Neural cell (in vitro differentiated cells): ENCODE results near the gene KCNA10. TPM values are rescaled to one million over a fixed set of nuclear protein-coding genes. Genes with fewer than 3 reads are reported as not detected.

Experiments
- H2AFZ ChIP-seq: fragments of 200-600, 300-800 bp; sonication (generic), shearing (Covaris generic); 2 replicates; pipeline ENCODE4 v1.6.0; 2014; ENCODE audit warnings: low read depth, mild to moderate bottlenecking, antibody characterized with exemption, low read length, moderate library complexity
- H3F3A ChIP-seq: fragments of 200-600 bp; shearing (Covaris generic); 2 replicates; pipeline ENCODE4 v1.6.1; 2016; ENCODE audit warnings: mild to moderate bottlenecking, moderate library complexity, mixed read lengths, antibody characterized with exemption, low read length; ENCODE audit not compliant: insufficient read depth, poor library complexity, severe bottlenecking
- H3K27ac ChIP-seq: fragments of 200-600, 300-800 bp; sonication (generic), shearing (Covaris generic); 2 replicates; pipeline ENCODE4 v1.5.1; 2014; ENCODE audit warnings: mild to moderate bottlenecking, low read length, moderate library complexity
- H3K27me3 ChIP-seq: fragments of 300-800, 200-600 bp; sonication (generic), shearing (Covaris generic); 2 replicates; pipeline ENCODE4 v1.6.0; 2014; ENCODE audit warnings: mild to moderate bottlenecking, low read depth, low read length, moderate library complexity; ENCODE audit not compliant: insufficient read depth
- H3K36me3 ChIP-seq: fragments of 300-800, 200-600 bp; sonication (generic), shearing (Covaris generic); 2 replicates; pipeline ENCODE4 v1.5.1; 2014; ENCODE audit warnings: mild to moderate bottlenecking, antibody characterized with exemption, low read length, moderate library complexity; ENCODE audit not compliant: insufficient read depth
- H3K4me2 ChIP-seq: fragments of 300-800, 200-600 bp; sonication (generic), shearing (Covaris generic); 2 replicates; pipeline ENCODE4 v1.6.0; 2014; ENCODE audit warnings: mild to moderate bottlenecking, low read length
- H3K4me3 ChIP-seq: fragments of 300-800, 200-600 bp; sonication (generic), shearing (Covaris generic); 2 replicates; pipeline ENCODE4 v1.5.1; 2014; ENCODE audit warnings: mild to moderate bottlenecking, low read length, moderate library complexity
- H3K79me2 ChIP-seq: fragments of 200-600 bp; shearing (Covaris generic); replicated peaks from 2 replicates; pipeline ENCODE4 v1.6.0; 2014; ENCODE audit warnings: mild to moderate bottlenecking, low read length, moderate library complexity; ENCODE audit not compliant: insufficient read depth
- H3K9ac ChIP-seq: fragments of 300-800, 200-600 bp; sonication (generic), shearing (Covaris generic); 2 replicates; pipeline ENCODE4 v1.6.1; 2016; ENCODE audit warnings: mild to moderate bottlenecking, low read length, mixed read lengths
- H3K9me2 ChIP-seq: fragments of 200-600 bp; shearing (Covaris generic); 2 replicates; pipeline ENCODE4 v1.6.1; 2016; ENCODE audit warnings: mild to moderate bottlenecking, low read length, mixed read lengths; ENCODE audit not compliant: insufficient read depth
- H3K9me3 ChIP-seq: fragments of 200-600, 300-800 bp; sonication (generic), shearing (Covaris generic); 2 replicates; pipeline ENCODE4 v1.6.1; 2016; ENCODE audit warnings: mild to moderate bottlenecking, mixed run types, low read length, moderate library complexity, mixed read lengths
- H4K20me1 ChIP-seq: fragments of 200-600 bp; shearing (Covaris generic); 2 replicates; pipeline ENCODE4 v1.6.1; 2016; ENCODE audit warnings: mild to moderate bottlenecking, mixed run types; ENCODE audit not compliant: insufficient read depth
- CTCF ChIP-seq: fragments of 450-650 bp; IDR thresholded peaks from 2 replicates; pipeline ENCODE4 v1.5.1; 2014; ENCODE audit warnings: antibody characterized with exemption, mild to moderate bottlenecking, moderate library complexity; ENCODE audit not compliant: poor library complexity, severe bottlenecking
- EP300 ChIP-seq: fragments of 450-650 bp; conservative IDR thresholded peaks from 2 replicates; pipeline ENCODE4 v1.6.1; 2014; ENCODE audit warnings: antibody characterized with exemption, mild to moderate bottlenecking, moderate library complexity; ENCODE audit not compliant: poor library complexity, severe bottlenecking
- EZH2 ChIP-seq: fragments of 200-600, 300-800 bp; shearing (Covaris generic), sonication (generic); IDR thresholded peaks from 2 replicates; pipeline ENCODE4 v1.6.1; 2014; ENCODE audit warnings: antibody characterized with exemption, low read length, borderline replicate concordance, mild to moderate bottlenecking; ENCODE audit not compliant: insufficient read depth, poor library complexity, severe bottlenecking
- MXI1 ChIP-seq: fragments of 450-650 bp; conservative IDR thresholded peaks from 2 replicates; pipeline ENCODE4 v1.6.1; 2014; ENCODE audit warnings: antibody characterized with exemption, mild to moderate bottlenecking; ENCODE audit not compliant: poor library complexity, severe bottlenecking
- POLR2AphosphoS5 ChIP-seq: IDR thresholded peaks from 2 replicates; pipeline ENCODE4 v1.6.1; 2012
- RAD21 ChIP-seq: fragments of 450-650 bp; conservative IDR thresholded peaks from 2 replicates; pipeline ENCODE4 v1.6.1; 2014; ENCODE audit warnings: antibody characterized with exemption, mild to moderate bottlenecking, moderate library complexity
- REST ChIP-seq: IDR thresholded peaks from 2 replicates; pipeline ENCODE4 v1.6.1; 2012; ENCODE audit warnings: borderline replicate concordance
- SMC3 ChIP-seq: fragments of 450-650 bp; conservative IDR thresholded peaks from 2 replicates; pipeline ENCODE4 v1.6.1; 2014; ENCODE audit warnings: antibody characterized with exemption, mild to moderate bottlenecking, moderate library complexity; ENCODE audit not compliant: poor library complexity
- TAF1 ChIP-seq: IDR thresholded peaks from 2 replicates; pipeline ENCODE4 v1.6.1; 2012; ENCODE audit warnings: low read depth
- polyA plus RNA-seq: library from polyadenylated mRNA; depleted of rRNA; stranded (reverse); fragments of >200 nt; gene quantifications from 2 replicates; pipeline ENCODE4 v1.2.3, GENCODE V29; 2014

The KCNA10 gene
- polyA plus RNA-seq, 1 donor from 2014 or later = not detected

- H4K20me1 ChIP-seq = no peaks in the 10 kb centered on the region
- no peak overlapping the region for H3K4me3 ChIP-seq
- H3K36me3 ChIP-seq = no peaks in the 10 kb centered on the region
- TF ChIP-seq EZH2 = no peak
- no peak for TF ChIP-seq REST
- no peak for TF ChIP-seq SMC3
- TF ChIP-seq MXI1 = no peak
- TF ChIP-seq EP300 = no peak
- no peak for TF ChIP-seq CTCF
- no peak for TF ChIP-seq RAD21
- no peak for TF ChIP-seq POLR2AphosphoS5
- no peak for TF ChIP-seq TAF1
- no peaks in the 10 kb centered on the region for H3K9me2 ChIP-seq
- no peak overlapping the region for H3K9ac ChIP-seq
- H2AFZ ChIP-seq = no peak overlapping the region
- H3K9me3 ChIP-seq = no peaks in the 10 kb centered on the region
- no peaks in the 10 kb centered on the region for H3K27me3 ChIP-seq
- H3F3A ChIP-seq = no peaks in the 10 kb centered on the region
- no peak overlapping the region for H3K27ac ChIP-seq
- no peak overlapping the region for H3K4me2 ChIP-seq
- H3K79me2 ChIP-seq = no peaks in the 10 kb centered on the region
These were observed 42.8 kb downstream of the KCNA10 start for GRCh38 chr1:110476028-110476765.

GRCh38 chr1:110475362-110476027, 43.5 kb downstream of the KCNA10 start:
- H3K27me3 ChIP-seq = no peaks in the 10 kb centered on the region
- H3K36me3 ChIP-seq = no peaks in the 10 kb centered on the region
- no peak overlapping the region for H2AFZ ChIP-seq
- no peak overlapping the region for H3K27ac ChIP-seq
- no peaks in the 10 kb centered on the region for H3K9me2 ChIP-seq
- H3K9ac ChIP-seq = no peak overlapping the region
- no peak overlapping the region for H3K4me3 ChIP-seq
- no peak for TF ChIP-seq EZH2
- no peak for TF ChIP-seq CTCF
- no peak for TF ChIP-seq RAD21
- TF ChIP-seq MXI1 = no peak
- TF ChIP-seq REST = no peak
- TF ChIP-seq SMC3 = no peak
- no peak for TF ChIP-seq TAF1
- TF ChIP-seq EP300 = no peak
- no peak for TF ChIP-seq POLR2AphosphoS5
- no peaks in the 10 kb centered on the region for H3K9me3 ChIP-seq
- H3K4me2 ChIP-seq = no peak overlapping the region
- H4K20me1 ChIP-seq = no peaks in the 10 kb centered on the region
- no peaks in the 10 kb centered on the region for H3F3A ChIP-seq
- no peaks in the 10 kb centered on the region for H3K79me2 ChIP-seq
